SH-SY5Y (cell line): ENCODE measurements around the gene PARVB.

Experiments
- GATA2 ChIP-seq: IDR thresholded peaks from 2 replicates; pipeline ENCODE4 v1.6.1; 2011; ENCODE audit warnings: mild to moderate bottlenecking, low read depth, low read length
- GATA3 ChIP-seq: IDR thresholded peaks from 2 replicates; pipeline ENCODE4 v1.6.1; 2011; ENCODE audit warnings: low read depth, mild to moderate bottlenecking, low read length, moderate library complexity

- TF ChIP-seq GATA2 (no peak), GATA3 (no peak)
These were observed 65.8 kb downstream of the PARVB start for GRCh38 chr22:44089717-44090570.
